Liver (tissue), 9 donors: Measurements from ENCODE around the gene ERC2. TPM values are rescaled to one million over a fixed set of nuclear protein-coding genes. Genes with fewer than 3 reads are reported as not detected.

Source experiments
- DNase-seq: peaks from one replicate; pipeline ENCODE4 v3.0.0-alpha.2; 2017; ENCODE audit warnings: low spot score
- H3K27ac ChIP-seq, 2 donors: one replicate each; pipeline ENCODE4 v1.7.0; 2013; ENCODE audit warnings: inconsistent platforms in 2 of 2, low read length in 2 of 2, control low read depth in 1 of 2, low read depth in 1 of 2, mild to moderate bottlenecking in 1 of 2
- H3K27me3 ChIP-seq, 4 donors: one replicate each; pipeline versions ENCODE4 v1.6.1 to v1.7.0; 2013; ENCODE audit warnings: low read length in 3 of 4, inconsistent platforms in 1 of 4, mild to moderate bottlenecking in 1 of 4, moderate library complexity in 1 of 4; ENCODE audit not compliant: control insufficient read depth in 4 of 4, insufficient read depth in 4 of 4
- H3K36me3 ChIP-seq, 4 donors: one replicate each; pipeline versions ENCODE4 v1.6.1 to v1.7.0; 2013; ENCODE audit warnings: low read length in 3 of 4, mild to moderate bottlenecking in 3 of 4, low read depth in 1 of 4, moderate library complexity in 1 of 4; ENCODE audit not compliant: control insufficient read depth in 4 of 4, insufficient read depth in 3 of 4
- H3K4me1 ChIP-seq, 4 donors: one replicate each; pipeline versions ENCODE4 v1.6.1 to v1.7.0; 2013; ENCODE audit warnings: low read length in 3 of 4, mild to moderate bottlenecking in 3 of 4, moderate library complexity in 1 of 4; ENCODE audit not compliant: control insufficient read depth in 4 of 4, insufficient read depth in 4 of 4
- H3K4me3 ChIP-seq, 3 donors: one replicate each; pipeline versions ENCODE4 v1.6.1 to v1.7.0; 2013; ENCODE audit warnings: low read length in 3 of 3, control low read depth in 1 of 3, low read depth in 1 of 3, mild to moderate bottlenecking in 1 of 3
- H3K9ac ChIP-seq, 2 donors: one replicate each; pipeline ENCODE4 v1.7.0; 2013; ENCODE audit warnings: low read length in 2 of 2, mild to moderate bottlenecking in 2 of 2, moderate library complexity in 2 of 2, control low read depth in 1 of 2, low read depth in 1 of 2
- H3K9me3 ChIP-seq, 4 donors: one replicate each; pipeline versions ENCODE4 v1.6.1 to v1.7.0; 2013; ENCODE audit warnings: low read length in 3 of 4; ENCODE audit not compliant: control insufficient read depth in 4 of 4
- CTCF ChIP-seq: fragments of 150-350 bp; IDR thresholded peaks from 2 replicates; pipeline ENCODE4 v1.5.1; 2017; ENCODE audit warnings: improper control_type of control experiment, low read depth, low read length; ENCODE audit not compliant: missing input control
- EGR1 ChIP-seq, 2 donors: IDR thresholded peaks; 2 replicates each; pipeline ENCODE4 v1.6.1; 2016 to 2018; ENCODE audit warnings: antibody characterized with exemption in 2 of 2, low read depth in 2 of 2
- FOXA1 ChIP-seq: IDR thresholded peaks from 2 replicates; pipeline ENCODE4 v1.6.1; 2016; ENCODE audit warnings: antibody characterized with exemption
- FOXA2 ChIP-seq: IDR thresholded peaks from 2 replicates; pipeline ENCODE4 v1.6.1; 2016; ENCODE audit warnings: antibody characterized with exemption
- GABPA ChIP-seq, 2 donors: IDR thresholded peaks in 1 of 2; conservative IDR thresholded peaks in 1 of 2; 2 replicates each; pipeline ENCODE4 v1.6.1; 2016; ENCODE audit warnings: antibody characterized with exemption in 2 of 2, mild to moderate bottlenecking in 1 of 2, moderate library complexity in 1 of 2
- HNF4A ChIP-seq, 2 donors: conservative IDR thresholded peaks; 2 replicates each; pipeline ENCODE4 v1.6.1; 2016; ENCODE audit warnings: antibody characterized with exemption in 2 of 2, mild to moderate bottlenecking in 2 of 2
- HNF4G ChIP-seq: IDR thresholded peaks from 2 replicates; pipeline ENCODE4 v1.6.1; 2016; ENCODE audit warnings: antibody characterized with exemption
- JUND ChIP-seq, 2 donors: IDR thresholded peaks; 2 replicates each; pipeline ENCODE4 v1.6.1; 2016; ENCODE audit warnings: antibody characterized with exemption in 2 of 2
- MAX ChIP-seq: IDR thresholded peaks from 2 replicates; pipeline ENCODE4 v1.6.1; 2016; ENCODE audit warnings: antibody characterized with exemption
- NR2F2 ChIP-seq: IDR thresholded peaks from 2 replicates; pipeline ENCODE4 v1.6.1; 2016; ENCODE audit warnings: antibody characterized with exemption
- RAD21 ChIP-seq, 2 donors: IDR thresholded peaks; 2 replicates each; pipeline ENCODE4 v1.6.1; 2016; ENCODE audit warnings: antibody characterized with exemption in 2 of 2, mild to moderate bottlenecking in 2 of 2
- RXRA ChIP-seq, 2 donors: IDR thresholded peaks; 2 replicates each; pipeline ENCODE4 v1.6.1; 2017 to 2018; ENCODE audit warnings: antibody characterized with exemption in 2 of 2, mild to moderate bottlenecking in 1 of 2
- SP1 ChIP-seq: IDR thresholded peaks from 2 replicates; pipeline ENCODE4 v1.6.1; 2018; ENCODE audit warnings: antibody characterized with exemption, mild to moderate bottlenecking
- TAF1 ChIP-seq: conservative IDR thresholded peaks from 2 replicates; pipeline ENCODE4 v1.6.1; 2016; ENCODE audit warnings: antibody characterized with exemption, mild to moderate bottlenecking
- YY1 ChIP-seq: IDR thresholded peaks from 2 replicates; pipeline ENCODE4 v1.6.1; 2016; ENCODE audit warnings: antibody characterized with exemption, mild to moderate bottlenecking
- ZBTB33 ChIP-seq: IDR thresholded peaks from 2 replicates; pipeline ENCODE4 v1.6.1; 2016; ENCODE audit warnings: antibody characterized with exemption
- WGBS: extraction: QIAGEN DNeasy Blood & Tissue Kit; methylation state at CpG from one replicate; pipeline ENCODE4 v1.1.7; 2013; 5-methylcytosine and 5-hydroxymethylcytosine counted together
- polyA plus RNA-seq, 2 donors: library from polyadenylated mRNA; stranded (reverse) in 1 of 2; unstranded in 1 of 2; fragments of 200-250 nt in 1 of 2; fragments of >200 nt in 1 of 2; fragmentation: Nextera tagmentation in 1 of 2; extraction: Ambion mirVana in 1 of 2; gene quantifications; one replicate each; pipeline versions ENCODE4 v1.2.1 to v1.2.3, GENCODE V29; 2013 to 2015
- total RNA-seq, 2 donors: library from RNA; depleted of rRNA; stranded (reverse); fragments of >200 nt; gene quantifications; one replicate each; pipeline ENCODE4 v1.2.3, GENCODE V29; 2014
- TF ChIP-seq, protein P1 (sequence below): IDR thresholded peaks from 2 replicates; pipeline ENCODE4 v1.6.1; 2016; ENCODE audit warnings: antibody characterized with exemption, mild to moderate bottlenecking
- TF ChIP-seq, protein P2 (sequence below): IDR thresholded peaks from 2 replicates; pipeline ENCODE4 v1.6.1; 2016; ENCODE audit warnings: antibody characterized with exemption
- donor health status: healthy.
- donor health status: healthy.
- donor health status: healthy.
- donor health status: healthy.
- donor health status: healthy.

Gene ERC2
- total and polyA plus RNA-seq, 4 donors = 0.14 to 0.25 TPM; not detected in 2

DNA sequence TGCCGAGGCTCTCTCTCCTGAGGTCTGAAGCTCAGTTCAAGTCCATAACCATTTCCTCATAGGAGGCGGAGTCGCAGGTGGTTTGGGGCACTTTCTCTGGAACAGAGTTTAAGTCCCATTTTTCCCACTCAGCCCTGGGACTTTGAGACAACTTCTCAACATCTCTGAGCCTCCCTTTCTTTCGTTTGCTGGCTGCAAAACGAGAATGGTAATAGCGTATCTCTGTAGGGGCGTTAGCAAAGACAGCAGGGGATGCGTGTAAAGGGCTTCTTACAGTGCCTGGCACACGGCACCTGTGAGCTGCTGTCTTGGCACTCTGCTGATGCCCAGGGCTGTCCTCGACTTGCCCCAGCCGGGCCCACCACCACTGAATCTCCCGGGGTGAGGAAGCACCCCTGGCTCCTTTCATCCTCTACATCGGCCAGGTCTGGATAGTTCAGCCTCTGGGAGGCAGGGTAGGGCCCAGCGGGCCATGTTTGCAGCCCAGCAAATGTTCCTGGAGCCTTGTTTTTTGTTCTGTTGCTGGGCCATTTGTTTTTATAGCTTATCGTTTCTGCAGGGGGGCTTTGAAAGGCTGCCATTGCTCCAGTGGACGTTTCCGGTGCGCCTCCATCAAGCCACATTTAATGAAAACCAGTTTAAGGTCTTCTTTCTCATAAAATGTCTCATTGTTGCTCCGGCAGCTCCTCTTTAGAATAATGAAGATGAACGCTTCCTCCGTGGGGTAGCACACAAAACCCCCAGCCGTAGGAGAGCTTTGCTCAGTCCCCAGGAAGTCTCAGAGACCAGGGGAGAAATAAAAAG, 921.2 kb downstream of the ERC2 start:
- no peaks in the 10 kb centered on the region for H3K27me3 ChIP-seq
- DNase-seq = no peak
- no peak overlapping the region for H3K27ac ChIP-seq
- 89% methylated on average over 22 of the region's 22 CpGs for WGBS
- no peaks in the 10 kb centered on the region for H3K36me3 ChIP-seq
- no peaks in the 10 kb centered on the region for H3K4me1 ChIP-seq
- H3K4me3 ChIP-seq = no peak overlapping the region
- no peak for TF ChIP-seq SP1
- TF ChIP-seq FOXA2 = no peak
- TF ChIP-seq HNF4G = no peak
- TF ChIP-seq GABPA (IDR thresholded peaks at IDR 0.05 in 1 of 2, conservative IDR thresholded peaks at IDR 0.05 in 1 of 2) = no peak
- TF ChIP-seq EGR1 (IDR thresholded peaks at IDR 0.05; ENCODE audit: low read depth in 2 of 2) = no peak
- TF ChIP-seq FOXA1 = no peak
- no peak for TF ChIP-seq RAD21 (IDR thresholded peaks at IDR 0.05)
- TF ChIP-seq ZBTB33 = no peak
- TF ChIP-seq MAX = no peak
- no peak for TF ChIP-seq YY1
- no peak for TF ChIP-seq RXRA (IDR thresholded peaks at IDR 0.05)
- TF ChIP-seq CTCF = no peak
- no peak for TF ChIP-seq TAF1
- TF ChIP-seq, protein P1, sequence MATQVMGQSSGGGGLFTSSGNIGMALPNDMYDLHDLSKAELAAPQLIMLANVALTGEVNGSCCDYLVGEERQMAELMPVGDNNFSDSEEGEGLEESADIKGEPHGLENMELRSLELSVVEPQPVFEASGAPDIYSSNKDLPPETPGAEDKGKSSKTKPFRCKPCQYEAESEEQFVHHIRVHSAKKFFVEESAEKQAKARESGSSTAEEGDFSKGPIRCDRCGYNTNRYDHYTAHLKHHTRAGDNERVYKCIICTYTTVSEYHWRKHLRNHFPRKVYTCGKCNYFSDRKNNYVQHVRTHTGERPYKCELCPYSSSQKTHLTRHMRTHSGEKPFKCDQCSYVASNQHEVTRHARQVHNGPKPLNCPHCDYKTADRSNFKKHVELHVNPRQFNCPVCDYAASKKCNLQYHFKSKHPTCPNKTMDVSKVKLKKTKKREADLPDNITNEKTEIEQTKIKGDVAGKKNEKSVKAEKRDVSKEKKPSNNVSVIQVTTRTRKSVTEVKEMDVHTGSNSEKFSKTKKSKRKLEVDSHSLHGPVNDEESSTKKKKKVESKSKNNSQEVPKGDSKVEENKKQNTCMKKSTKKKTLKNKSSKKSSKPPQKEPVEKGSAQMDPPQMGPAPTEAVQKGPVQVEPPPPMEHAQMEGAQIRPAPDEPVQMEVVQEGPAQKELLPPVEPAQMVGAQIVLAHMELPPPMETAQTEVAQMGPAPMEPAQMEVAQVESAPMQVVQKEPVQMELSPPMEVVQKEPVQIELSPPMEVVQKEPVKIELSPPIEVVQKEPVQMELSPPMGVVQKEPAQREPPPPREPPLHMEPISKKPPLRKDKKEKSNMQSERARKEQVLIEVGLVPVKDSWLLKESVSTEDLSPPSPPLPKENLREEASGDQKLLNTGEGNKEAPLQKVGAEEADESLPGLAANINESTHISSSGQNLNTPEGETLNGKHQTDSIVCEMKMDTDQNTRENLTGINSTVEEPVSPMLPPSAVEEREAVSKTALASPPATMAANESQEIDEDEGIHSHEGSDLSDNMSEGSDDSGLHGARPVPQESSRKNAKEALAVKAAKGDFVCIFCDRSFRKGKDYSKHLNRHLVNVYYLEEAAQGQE = no peak
- TF ChIP-seq NR2F2 = no peak
- no peak for TF ChIP-seq HNF4A (conservative IDR thresholded peaks at IDR 0.05)
- TF ChIP-seq JUND (IDR thresholded peaks at IDR 0.05) = no peak
- TF ChIP-seq, protein P2, sequence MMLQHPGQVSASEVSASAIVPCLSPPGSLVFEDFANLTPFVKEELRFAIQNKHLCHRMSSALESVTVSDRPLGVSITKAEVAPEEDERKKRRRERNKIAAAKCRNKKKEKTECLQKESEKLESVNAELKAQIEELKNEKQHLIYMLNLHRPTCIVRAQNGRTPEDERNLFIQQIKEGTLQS = no peak
- no peaks in the 10 kb centered on the region for H3K9me3 ChIP-seq
- H3K9ac ChIP-seq = no peak overlapping the region
